HCT116 (cell line): ENCODE measurements around the gene METRN.

Experiments used
- EZH2 ChIP-seq: fragments of 200-600 bp; sonication (generic); IDR thresholded peaks from 2 replicates; pipeline ENCODE4 v1.6.1; 2017; ENCODE audit warnings: antibody characterized with exemption, mixed run types
- EZH2phosphoT487 ChIP-seq: fragments of 200-600 bp; IDR thresholded peaks from 2 replicates; pipeline ENCODE4 v1.6.1; 2018; ENCODE audit warnings: antibody characterized with exemption, borderline replicate concordance
- FOSL1 ChIP-seq: IDR thresholded peaks from 2 replicates; pipeline ENCODE4 v1.6.1; 2012; ENCODE audit warnings: low read depth
- POLR2AphosphoS5 ChIP-seq: IDR thresholded peaks from 2 replicates; pipeline ENCODE4 v1.6.1; 2011; ENCODE audit warnings: mild to moderate bottlenecking, low read depth, low read length, moderate library complexity
- TF ChIP-seq, protein P1 (sequence below), 3 experiments: fragments of 200-600 bp in 1 of 3; sonication (generic) in 1 of 3; IDR thresholded peaks in 2 of 3; conservative IDR thresholded peaks in 1 of 3; 2 replicates each; pipeline ENCODE4 v1.5.1; 2012 to 2017; ENCODE audit warnings: low read depth in 2 of 3, low read length in 2 of 3, antibody characterized with exemption in 1 of 3, borderline replicate concordance in 1 of 3, control low read depth in 1 of 3, mild to moderate bottlenecking in 1 of 3, mixed read lengths in 1 of 3, mixed run types in 1 of 3, moderate library complexity in 1 of 3; ENCODE audit not compliant: insufficient read depth in 1 of 3
- TF ChIP-seq, protein P2 (sequence below): IDR thresholded peaks from 2 replicates; pipeline ENCODE4 v1.6.1; 2012; ENCODE audit warnings: low read depth

DNA sequence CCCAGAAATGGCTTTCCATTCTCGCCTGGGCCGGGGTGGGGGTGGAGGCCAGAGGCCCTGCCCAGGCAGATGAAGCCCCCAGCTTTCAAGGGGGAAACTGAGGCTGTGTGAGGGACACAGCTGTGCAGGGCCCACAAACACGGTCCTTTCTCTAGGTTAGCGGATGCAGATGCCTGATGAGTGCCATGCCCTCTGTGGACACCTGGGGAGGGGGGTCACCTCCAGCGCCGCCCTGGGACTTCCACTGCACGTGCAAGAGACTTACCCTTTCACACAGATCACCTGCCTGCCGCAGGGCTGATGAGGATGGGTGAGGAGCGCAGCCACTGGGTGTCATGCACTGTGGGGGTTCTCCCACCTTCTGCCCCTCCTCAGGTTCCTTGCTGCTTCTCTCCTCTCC is 3.5 kb downstream of the METRN start:
- TF ChIP-seq POLR2AphosphoS5 (peak; percentile 38; the same call in 1 of the 2 replicates), FOSL1 (no peak), EZH2phosphoT487 (no peak), EZH2 (no peak)
- TF ChIP-seq, protein P1, sequence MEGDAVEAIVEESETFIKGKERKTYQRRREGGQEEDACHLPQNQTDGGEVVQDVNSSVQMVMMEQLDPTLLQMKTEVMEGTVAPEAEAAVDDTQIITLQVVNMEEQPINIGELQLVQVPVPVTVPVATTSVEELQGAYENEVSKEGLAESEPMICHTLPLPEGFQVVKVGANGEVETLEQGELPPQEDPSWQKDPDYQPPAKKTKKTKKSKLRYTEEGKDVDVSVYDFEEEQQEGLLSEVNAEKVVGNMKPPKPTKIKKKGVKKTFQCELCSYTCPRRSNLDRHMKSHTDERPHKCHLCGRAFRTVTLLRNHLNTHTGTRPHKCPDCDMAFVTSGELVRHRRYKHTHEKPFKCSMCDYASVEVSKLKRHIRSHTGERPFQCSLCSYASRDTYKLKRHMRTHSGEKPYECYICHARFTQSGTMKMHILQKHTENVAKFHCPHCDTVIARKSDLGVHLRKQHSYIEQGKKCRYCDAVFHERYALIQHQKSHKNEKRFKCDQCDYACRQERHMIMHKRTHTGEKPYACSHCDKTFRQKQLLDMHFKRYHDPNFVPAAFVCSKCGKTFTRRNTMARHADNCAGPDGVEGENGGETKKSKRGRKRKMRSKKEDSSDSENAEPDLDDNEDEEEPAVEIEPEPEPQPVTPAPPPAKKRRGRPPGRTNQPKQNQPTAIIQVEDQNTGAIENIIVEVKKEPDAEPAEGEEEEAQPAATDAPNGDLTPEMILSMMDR (IDR thresholded peaks at IDR 0.05 in 2 of 3, conservative IDR thresholded peaks at IDR 0.05 in 1 of 3; ENCODE audit: borderline replicate concordance in 1 of 3, insufficient read depth in 1 of 3, low read depth in 2 of 3, low read length in 2 of 3) = no peak
- TF ChIP-seq, protein P2, sequence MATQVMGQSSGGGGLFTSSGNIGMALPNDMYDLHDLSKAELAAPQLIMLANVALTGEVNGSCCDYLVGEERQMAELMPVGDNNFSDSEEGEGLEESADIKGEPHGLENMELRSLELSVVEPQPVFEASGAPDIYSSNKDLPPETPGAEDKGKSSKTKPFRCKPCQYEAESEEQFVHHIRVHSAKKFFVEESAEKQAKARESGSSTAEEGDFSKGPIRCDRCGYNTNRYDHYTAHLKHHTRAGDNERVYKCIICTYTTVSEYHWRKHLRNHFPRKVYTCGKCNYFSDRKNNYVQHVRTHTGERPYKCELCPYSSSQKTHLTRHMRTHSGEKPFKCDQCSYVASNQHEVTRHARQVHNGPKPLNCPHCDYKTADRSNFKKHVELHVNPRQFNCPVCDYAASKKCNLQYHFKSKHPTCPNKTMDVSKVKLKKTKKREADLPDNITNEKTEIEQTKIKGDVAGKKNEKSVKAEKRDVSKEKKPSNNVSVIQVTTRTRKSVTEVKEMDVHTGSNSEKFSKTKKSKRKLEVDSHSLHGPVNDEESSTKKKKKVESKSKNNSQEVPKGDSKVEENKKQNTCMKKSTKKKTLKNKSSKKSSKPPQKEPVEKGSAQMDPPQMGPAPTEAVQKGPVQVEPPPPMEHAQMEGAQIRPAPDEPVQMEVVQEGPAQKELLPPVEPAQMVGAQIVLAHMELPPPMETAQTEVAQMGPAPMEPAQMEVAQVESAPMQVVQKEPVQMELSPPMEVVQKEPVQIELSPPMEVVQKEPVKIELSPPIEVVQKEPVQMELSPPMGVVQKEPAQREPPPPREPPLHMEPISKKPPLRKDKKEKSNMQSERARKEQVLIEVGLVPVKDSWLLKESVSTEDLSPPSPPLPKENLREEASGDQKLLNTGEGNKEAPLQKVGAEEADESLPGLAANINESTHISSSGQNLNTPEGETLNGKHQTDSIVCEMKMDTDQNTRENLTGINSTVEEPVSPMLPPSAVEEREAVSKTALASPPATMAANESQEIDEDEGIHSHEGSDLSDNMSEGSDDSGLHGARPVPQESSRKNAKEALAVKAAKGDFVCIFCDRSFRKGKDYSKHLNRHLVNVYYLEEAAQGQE = no peak
